Measurements from ENCODE around the gene XPO4. TPM values are rescaled to one million over a fixed set of nuclear protein-coding genes. Genes with fewer than 3 reads are reported as not detected.

Gene XPO4
- total RNA-seq, 1 experiment from 2014 or later: 34.1 TPM

DNA sequence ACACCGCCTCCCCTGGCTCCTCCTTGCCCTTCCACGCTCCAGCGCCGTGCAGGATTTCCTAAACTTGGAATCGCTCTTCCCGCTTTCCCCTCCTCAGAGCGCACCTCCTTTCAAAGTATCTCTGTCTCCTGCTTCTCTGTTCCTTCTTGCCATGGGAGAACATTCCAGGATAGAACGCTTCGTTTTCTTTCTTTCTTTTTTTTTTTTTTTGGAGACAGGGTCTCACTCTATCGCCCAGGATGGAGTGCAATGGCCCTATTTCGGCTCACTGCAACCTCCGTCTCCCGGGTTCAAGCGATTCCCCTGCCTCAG lies 574 bp upstream of the XPO4 start:
- peak overlapping the region; percentile 97 for H3K14ac ChIP-seq (ENCODE audit: insufficient read depth, low read length)
- H3K4me2 ChIP-seq (ENCODE audit: insufficient read depth, insufficient read length, low read length): peak overlapping the region; percentile 47
- peak overlapping the region; percentile 81 for H3K9ac ChIP-seq (ENCODE audit: extremely low read depth, insufficient read length, low read length)
- H2BK20ac ChIP-seq (ENCODE audit: low read depth, low read length, poor library complexity, severe bottlenecking): no peak overlapping the region
- H3K36me3 Mint-ChIP-seq (ENCODE audit: insufficient read depth in 1 of 3, low read depth in 3 of 3): peaks cover 10 to 20% (median 17%) of the 10 kb centered on the region in 3 experiments
- peaks cover 24% of the 10 kb centered on the region; the same call in 1 of the 2 replicates for H3K79me2 ChIP-seq (ENCODE audit: insufficient read depth, low read length)
- H4K91ac ChIP-seq (ENCODE audit: insufficient read length, low read depth, low read length): no peak overlapping the region
- H2AFZ ChIP-seq (ENCODE audit: low read length): no peak overlapping the region
- H2AK5ac ChIP-seq (ENCODE audit: insufficient read length, low read length): no peak overlapping the region
- peak overlapping the region; percentile 98 for H3K27ac Mint-ChIP-seq
- H3K27me3 Mint-ChIP-seq (ENCODE audit: low read depth): peaks cover 2% of the 10 kb centered on the region; the same call in 1 of the 2 replicates
- WGBS (ENCODE audit: extremely low coverage, insufficient read length, low lambda C conversion rate): no CpG with 5 or more reads among the region's 14 CpGs
- no peak overlapping the region for H3K23ac ChIP-seq (ENCODE audit: insufficient read length, low read depth, low read length)
- no peak overlapping the region for H2BK5ac ChIP-seq (ENCODE audit: insufficient read length, low read length)
- no peak overlapping the region for H3K56ac ChIP-seq (ENCODE audit: insufficient read length, low read depth, low read length)
- no peaks in the 10 kb centered on the region; a peak in 1 of 5 replicates for H3K9me3 Mint-ChIP-seq
- H2BK120ac ChIP-seq (ENCODE audit: low read depth, low read length, poor library complexity, severe bottlenecking): no peak overlapping the region
- DNase-seq: no peak
- peak overlapping the region; percentile 12 for H3K27ac ChIP-seq (ENCODE audit: insufficient read length, low read depth, low read length)
- H3K79me1 ChIP-seq (ENCODE audit: insufficient read depth, low read depth, low read length, poor library complexity, severe bottlenecking): no peaks in the 10 kb centered on the region
- H2BK15ac ChIP-seq (ENCODE audit: low read depth, low read length): no peak overlapping the region
- no peaks in the 10 kb centered on the region for H3K4me1 ChIP-seq (ENCODE audit: insufficient read depth, low read length)
- no peaks in the 10 kb centered on the region for H4K20me1 ChIP-seq (ENCODE audit: control insufficient read depth, insufficient read depth, insufficient read length)
- no peak overlapping the region for H2BK12ac ChIP-seq (ENCODE audit: insufficient read length, low read depth, low read length)
- peak overlapping the region; percentile 92 for H3K18ac ChIP-seq (ENCODE audit: insufficient read length, low read depth, low read length)
- H3K9me3 ChIP-seq (ENCODE audit: control insufficient read depth, low read depth, low read length): no peaks in the 10 kb centered on the region
- no peak overlapping the region for H4K8ac ChIP-seq (replicated peaks; ENCODE audit: insufficient read length, low read depth, low read length)
- peaks cover 13 to 14% of the 10 kb centered on the region in 2 experiments for H3K4me1 Mint-ChIP-seq
- H4K5ac ChIP-seq (ENCODE audit: insufficient read length, low read depth, low read length): peak overlapping the region; percentile 83
- H3K4me3 Mint-ChIP-seq: peak overlapping the region; percentile 85 to 88
- TF ChIP-seq, protein P1, sequence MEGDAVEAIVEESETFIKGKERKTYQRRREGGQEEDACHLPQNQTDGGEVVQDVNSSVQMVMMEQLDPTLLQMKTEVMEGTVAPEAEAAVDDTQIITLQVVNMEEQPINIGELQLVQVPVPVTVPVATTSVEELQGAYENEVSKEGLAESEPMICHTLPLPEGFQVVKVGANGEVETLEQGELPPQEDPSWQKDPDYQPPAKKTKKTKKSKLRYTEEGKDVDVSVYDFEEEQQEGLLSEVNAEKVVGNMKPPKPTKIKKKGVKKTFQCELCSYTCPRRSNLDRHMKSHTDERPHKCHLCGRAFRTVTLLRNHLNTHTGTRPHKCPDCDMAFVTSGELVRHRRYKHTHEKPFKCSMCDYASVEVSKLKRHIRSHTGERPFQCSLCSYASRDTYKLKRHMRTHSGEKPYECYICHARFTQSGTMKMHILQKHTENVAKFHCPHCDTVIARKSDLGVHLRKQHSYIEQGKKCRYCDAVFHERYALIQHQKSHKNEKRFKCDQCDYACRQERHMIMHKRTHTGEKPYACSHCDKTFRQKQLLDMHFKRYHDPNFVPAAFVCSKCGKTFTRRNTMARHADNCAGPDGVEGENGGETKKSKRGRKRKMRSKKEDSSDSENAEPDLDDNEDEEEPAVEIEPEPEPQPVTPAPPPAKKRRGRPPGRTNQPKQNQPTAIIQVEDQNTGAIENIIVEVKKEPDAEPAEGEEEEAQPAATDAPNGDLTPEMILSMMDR (conservative IDR thresholded peaks at IDR 0.05): no peak
- H3T11ph ChIP-seq (ENCODE audit: low read length): no peak overlapping the region
- H3K27me3 ChIP-seq (ENCODE audit: insufficient read depth, low read length): no peaks in the 10 kb centered on the region
- no peak overlapping the region for H3K4ac ChIP-seq (ENCODE audit: low read depth, low read length)
- peaks cover 6% of the 10 kb centered on the region for H3K23me2 ChIP-seq (ENCODE audit: insufficient read length, low read depth, low read length, poor library complexity, severe bottlenecking)

Data from H9 (cell line).